Smooth muscle cell (in vitro differentiated cells): Measurements from ENCODE around the gene PCCB. TPM values are rescaled to one million over a fixed set of nuclear protein-coding genes. Genes with fewer than 3 reads are reported as not detected.

Source experiments
- DNase-seq: peaks from one replicate; lab custom pipeline; 2025; ENCODE audit not compliant: unreplicated experiment; lab: John Stamatoyannopoulos, UW
- H2AFZ ChIP-seq: fragments of 200-600 bp; sonication (generic); 2 replicates; pipeline ENCODE4 v1.6.0; 2016; ENCODE audit warnings: antibody characterized with exemption, low read depth, mild to moderate bottlenecking
- H3F3A ChIP-seq: fragments of 200-600 bp; sonication (generic); 2 replicates; pipeline ENCODE4 v1.6.0; 2017; ENCODE audit warnings: antibody characterized with exemption, low read depth
- H3K27ac ChIP-seq: fragments of 200-600 bp; sonication (generic); 2 replicates; pipeline ENCODE4 v1.5.1; 2016; ENCODE audit warnings: low read depth, mild to moderate bottlenecking
- H3K27me3 ChIP-seq: fragments of 200-600 bp; sonication (generic); 2 replicates; pipeline ENCODE4 v1.6.1; 2016; ENCODE audit warnings: low read depth, mild to moderate bottlenecking
- H3K36me3 ChIP-seq: fragments of 200-600 bp; sonication (generic); 2 replicates; pipeline ENCODE4 v1.5.1; 2016; ENCODE audit warnings: low read depth
- H3K4me1 ChIP-seq: fragments of 200-600 bp; sonication (generic); 2 replicates; pipeline ENCODE4 v1.5.1; 2016; ENCODE audit warnings: low read depth
- H3K4me2 ChIP-seq: fragments of 200-600 bp; sonication (generic); 2 replicates; pipeline ENCODE4 v1.6.0; 2016; ENCODE audit warnings: mild to moderate bottlenecking
- H3K4me3 ChIP-seq: fragments of 200-600 bp; sonication (generic); 2 replicates; pipeline ENCODE4 v1.5.1; 2016; ENCODE audit warnings: mild to moderate bottlenecking
- H3K79me2 ChIP-seq: fragments of 200-600 bp; sonication (generic); 2 replicates; pipeline ENCODE4 v1.6.0; 2016; ENCODE audit warnings: low read depth, mild to moderate bottlenecking
- H3K9ac ChIP-seq: fragments of 200-600 bp; sonication (generic); 2 replicates; pipeline ENCODE4 v1.6.0; 2016; ENCODE audit warnings: low read depth
- H3K9me3 ChIP-seq: fragments of 200-600 bp; sonication (generic); replicated peaks from 2 replicates; pipeline ENCODE4 v1.5.1; 2016; ENCODE audit warnings: low read depth
- H4K20me1 ChIP-seq: fragments of 200-600 bp; sonication (generic); 2 replicates; pipeline ENCODE4 v1.6.0; 2016; ENCODE audit warnings: low read depth
- CTCF ChIP-seq: fragments of 200-600 bp; sonication (generic); IDR thresholded peaks from 2 replicates; pipeline ENCODE4 v1.5.1; 2017; ENCODE audit warnings: borderline replicate concordance, mild to moderate bottlenecking, antibody characterized with exemption; ENCODE audit not compliant: insufficient read depth, poor library complexity, severe bottlenecking
- WGBS: methylation state at CpG from one replicate; pipeline ENCODE4 v1.1.7; 2016; ENCODE audit warnings: low lambda C conversion rate; 5-methylcytosine and 5-hydroxymethylcytosine counted together
- polyA plus RNA-seq: library from polyadenylated mRNA; unstranded; fragments of >200 nt; fragmentation: Nextera tagmentation; extraction: Ambion mirVana; gene quantifications from 2 replicates; pipeline ENCODE4 v1.2.1, GENCODE V29; 2016
- total RNA-seq: library from RNA; depleted of rRNA; stranded (reverse); fragments of >200 nt; gene quantifications from 2 replicates; pipeline ENCODE4 v1.2.3, GENCODE V29; 2014

Gene PCCB
- total and polyA plus RNA-seq, 2 experiments from 2014 or later = 17.6 to 27.7 TPM

- WGBS = 96% methylated on average over 4 of the region's 4 CpGs
Observed at GRCh38 chr3:136336329-136337100, 86.4 kb downstream of the PCCB start.

GRCh38 chr3:136343446-136343845 is 93.3 kb downstream of the PCCB start:
- Histone ChIP-seq H3K27ac (peak overlapping the region; percentile 73), H4K20me1 (no peaks in the 10 kb centered on the region), H3K36me3 (peaks cover 8% of the 10 kb centered on the region), H3K27me3 (no peaks in the 10 kb centered on the region), H3K79me2 (no peaks in the 10 kb centered on the region), H3K9me3 (no peaks in the 10 kb centered on the region), H2AFZ (no peak overlapping the region), H3F3A (peaks cover 15% of the 10 kb centered on the region), H3K4me3 (no peak overlapping the region), H3K4me2 (peak overlapping the region; percentile 17), H3K4me1 (peaks cover 9% of the 10 kb centered on the region), H3K9ac (no peak overlapping the region)
- WGBS = 4% methylated on average over 2 of the region's 2 CpGs
- no peak for TF ChIP-seq CTCF
- no peak for DNase-seq

More at GRCh38 chr3:136336329-136337100, 86.4 kb downstream of the PCCB start:
- Histone ChIP-seq H2AFZ (no peak overlapping the region), H4K20me1 (no peaks in the 10 kb centered on the region), H3K4me2 (no peak overlapping the region), H3K27me3 (no peaks in the 10 kb centered on the region), H3F3A (no peaks in the 10 kb centered on the region), H3K9me3 (no peaks in the 10 kb centered on the region), H3K9ac (no peak overlapping the region), H3K27ac (no peak overlapping the region), H3K4me1 (no peaks in the 10 kb centered on the region), H3K4me3 (no peak overlapping the region), H3K36me3 (peaks cover 23% of the 10 kb centered on the region), H3K79me2 (no peaks in the 10 kb centered on the region)
- no peak for DNase-seq
- no peak for TF ChIP-seq CTCF

DNA sequence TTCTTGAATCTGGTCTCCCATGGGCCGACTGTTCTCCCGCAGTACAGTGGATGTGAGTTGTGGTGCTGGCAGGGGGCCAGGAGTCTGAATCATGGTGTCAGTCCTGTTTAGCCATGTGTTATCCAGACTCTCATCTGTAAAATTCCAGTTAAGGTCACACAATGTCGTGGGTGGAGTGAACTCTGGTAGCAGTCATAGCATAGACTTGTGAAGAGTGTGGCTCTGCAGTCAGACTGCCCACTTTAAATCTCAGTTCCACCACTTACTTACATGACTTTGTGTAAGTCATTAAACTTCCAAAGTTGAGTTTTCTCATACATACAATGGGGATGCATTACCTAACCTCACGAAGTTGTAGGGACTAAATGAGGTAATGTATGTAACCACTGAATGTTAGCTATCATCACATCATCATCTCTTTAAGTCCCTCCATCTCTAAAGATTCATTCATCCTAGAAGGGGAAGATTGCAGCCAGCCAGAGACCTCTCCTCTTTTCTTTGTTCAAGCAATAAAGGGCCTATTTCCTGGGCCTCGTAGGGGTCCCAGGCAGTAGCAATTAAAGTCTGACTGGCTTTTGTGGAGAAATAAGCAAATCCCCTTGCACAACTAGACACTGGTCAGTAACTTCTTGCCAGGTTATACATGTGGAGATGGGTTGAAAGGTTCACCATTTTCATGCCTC is 93.9 kb downstream of the PCCB start:
- no peaks in the 10 kb centered on the region for H4K20me1 ChIP-seq
- H3K4me3 ChIP-seq = no peak overlapping the region
- H3K4me2 ChIP-seq = peak overlapping the region; percentile 17
- no peak for TF ChIP-seq CTCF
- no peaks in the 10 kb centered on the region for H3K79me2 ChIP-seq
- H3K9ac ChIP-seq = no peak overlapping the region
- H3K4me1 ChIP-seq = peaks cover 9% of the 10 kb centered on the region
- H3K27ac ChIP-seq = peak overlapping the region; percentile 73
- H3K9me3 ChIP-seq = no peaks in the 10 kb centered on the region
- DNase-seq = peak; percentile 60
- no peak overlapping the region for H2AFZ ChIP-seq
- H3F3A ChIP-seq = peaks cover 15% of the 10 kb centered on the region
- peaks cover 13% of the 10 kb centered on the region for H3K36me3 ChIP-seq
- 6% methylated on average over 5 of the region's 5 CpGs for WGBS
- no peaks in the 10 kb centered on the region for H3K27me3 ChIP-seq
